ENCODE measurements around the gene PLA2G15.

PLA2G15 gene

DNA sequence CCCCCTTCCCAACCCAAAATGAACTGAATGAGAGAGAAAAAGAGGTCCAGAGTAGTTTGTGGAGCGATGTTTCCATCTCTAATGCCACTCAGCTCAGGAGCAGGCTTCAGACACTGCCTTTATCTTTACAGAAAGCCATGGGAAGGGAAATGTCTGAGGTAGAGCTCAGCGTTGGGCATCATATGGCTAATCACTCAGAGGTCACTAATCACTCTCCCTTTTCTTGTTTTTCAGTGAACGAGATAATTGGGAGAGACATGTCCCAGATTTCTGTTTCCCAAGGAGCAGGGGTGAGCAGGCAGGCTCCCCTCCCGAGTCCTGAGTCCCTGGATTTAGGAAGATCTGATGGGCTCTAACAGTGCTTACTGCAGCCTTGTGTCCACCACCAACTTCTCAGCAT, 19.1 kb upstream of the PLA2G15 start:
- H3K4me1 ChIP-seq = peaks cover 12% of the 10 kb centered on the region
- TF ChIP-seq, protein P1, sequence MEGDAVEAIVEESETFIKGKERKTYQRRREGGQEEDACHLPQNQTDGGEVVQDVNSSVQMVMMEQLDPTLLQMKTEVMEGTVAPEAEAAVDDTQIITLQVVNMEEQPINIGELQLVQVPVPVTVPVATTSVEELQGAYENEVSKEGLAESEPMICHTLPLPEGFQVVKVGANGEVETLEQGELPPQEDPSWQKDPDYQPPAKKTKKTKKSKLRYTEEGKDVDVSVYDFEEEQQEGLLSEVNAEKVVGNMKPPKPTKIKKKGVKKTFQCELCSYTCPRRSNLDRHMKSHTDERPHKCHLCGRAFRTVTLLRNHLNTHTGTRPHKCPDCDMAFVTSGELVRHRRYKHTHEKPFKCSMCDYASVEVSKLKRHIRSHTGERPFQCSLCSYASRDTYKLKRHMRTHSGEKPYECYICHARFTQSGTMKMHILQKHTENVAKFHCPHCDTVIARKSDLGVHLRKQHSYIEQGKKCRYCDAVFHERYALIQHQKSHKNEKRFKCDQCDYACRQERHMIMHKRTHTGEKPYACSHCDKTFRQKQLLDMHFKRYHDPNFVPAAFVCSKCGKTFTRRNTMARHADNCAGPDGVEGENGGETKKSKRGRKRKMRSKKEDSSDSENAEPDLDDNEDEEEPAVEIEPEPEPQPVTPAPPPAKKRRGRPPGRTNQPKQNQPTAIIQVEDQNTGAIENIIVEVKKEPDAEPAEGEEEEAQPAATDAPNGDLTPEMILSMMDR (IDR thresholded peaks at IDR 0.05; ENCODE audit: low read depth, low read length) = no peak
- H3K36me3 ChIP-seq = peaks cover 3% of the 10 kb centered on the region; the same call in 1 of the 2 replicates
- no peak for DNase-seq
- no peaks in the 10 kb centered on the region for H3K27me3 ChIP-seq
- H3K4me3 ChIP-seq (ENCODE audit: low read depth, low read length) = no peak overlapping the region
- no peaks in the 10 kb centered on the region for H3K9me3 ChIP-seq

DNA sequence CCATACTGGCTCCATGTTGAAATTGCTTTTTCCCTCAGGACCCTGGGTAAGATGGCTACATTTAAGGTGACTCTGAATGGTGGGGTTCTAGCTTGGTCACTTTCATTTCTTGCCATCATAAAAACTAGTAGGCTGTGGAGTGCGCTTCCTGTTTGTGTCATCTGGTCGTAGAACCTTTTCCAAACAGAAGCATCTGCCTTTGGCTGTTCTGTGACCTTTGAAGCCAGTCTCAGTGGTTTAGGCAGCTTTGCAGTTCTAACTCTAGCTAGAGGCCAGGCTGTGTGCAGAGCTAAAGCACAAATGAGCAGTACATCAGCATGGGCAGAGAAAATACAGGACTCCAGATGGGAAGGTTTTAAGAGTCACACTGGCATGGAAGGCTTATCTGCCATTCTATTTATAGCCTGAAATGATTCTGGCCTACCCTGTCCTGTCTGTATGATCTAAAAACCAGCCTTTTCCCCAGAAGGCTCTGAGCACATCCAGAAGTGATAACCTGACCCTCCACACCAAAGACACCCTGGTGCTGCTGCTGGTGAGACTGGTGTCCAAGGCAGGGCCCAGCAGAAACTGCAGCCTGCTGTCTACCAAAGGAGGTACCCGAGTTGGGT, 17.9 kb upstream of the PLA2G15 start:
- H3K4me3 ChIP-seq (ENCODE audit: low read depth, low read length) = no peak overlapping the region
- H3K36me3 ChIP-seq = peaks cover 3% of the 10 kb centered on the region; the same call in 1 of the 2 replicates

GRCh38 chr16:68227850-68228553, 17.2 kb upstream of the PLA2G15 start:
- Histone ChIP-seq H3K4me1 (peaks cover 7% of the 10 kb centered on the region), H3K9me3 (no peaks in the 10 kb centered on the region), H3K36me3 (peaks cover 3% of the 10 kb centered on the region; the same call in 1 of the 2 replicates), H3K4me3 (ENCODE audit: low read depth, low read length) (no peak overlapping the region), H3K27me3 (no peaks in the 10 kb centered on the region)
- DNase-seq = no peak
- TF ChIP-seq, protein P1 (IDR thresholded peaks at IDR 0.05; ENCODE audit: low read depth, low read length) = no peak

More for the DNA sequence above, 17.9 kb upstream of the PLA2G15 start:
- Histone ChIP-seq H3K4me1 (peaks cover 12% of the 10 kb centered on the region), H3K27me3 (no peaks in the 10 kb centered on the region), H3K9me3 (no peaks in the 10 kb centered on the region)
- no peak for DNase-seq
- TF ChIP-seq, protein P1 (IDR thresholded peaks at IDR 0.05; ENCODE audit: low read depth, low read length) = no peak

GRCh38 chr16:68228652-68229051, 16.5 kb upstream of the PLA2G15 start:
- Histone ChIP-seq H3K4me3 (ENCODE audit: low read depth, low read length) (no peak overlapping the region), H3K4me1 (peaks cover 7% of the 10 kb centered on the region), H3K9me3 (no peaks in the 10 kb centered on the region), H3K36me3 (peaks cover 3% of the 10 kb centered on the region; the same call in 1 of the 2 replicates), H3K27me3 (no peaks in the 10 kb centered on the region)
- TF ChIP-seq, protein P1 (IDR thresholded peaks at IDR 0.05; ENCODE audit: low read depth, low read length) = no peak
- no peak for DNase-seq

- H3K36me3 ChIP-seq = peaks cover 3% of the 10 kb centered on the region; the same call in 1 of the 2 replicates
- peak; percentile 43 for DNase-seq
- TF ChIP-seq, protein P1 (IDR thresholded peaks at IDR 0.05; ENCODE audit: low read depth, low read length) = peak; percentile 97
- no peak overlapping the region for H3K4me3 ChIP-seq (ENCODE audit: low read depth, low read length)
- no peaks in the 10 kb centered on the region for H3K9me3 ChIP-seq
- peaks cover 7% of the 10 kb centered on the region for H3K4me1 ChIP-seq
- H3K27me3 ChIP-seq = no peaks in the 10 kb centered on the region
Measured at GRCh38 chr16:68229431-68230175, 15.6 kb upstream of the PLA2G15 start.

Measured in BE2C (cell line).